HL-60 (cell line): ENCODE measurements around the gene PPP1CC.
"Not testable (repeated sequence)": the region's sequence is repeated elsewhere in the genome, so short reads cannot be mapped to it uniquely, and the experiment has no call there.

Experiments used
- POLR2AphosphoS5 ChIP-seq: IDR thresholded peaks from 2 replicates; pipeline ENCODE4 v1.6.1; 2012; ENCODE audit warnings: low read depth
- SPI1 ChIP-seq: IDR thresholded peaks from 2 replicates; pipeline ENCODE4 v1.6.1; 2012; ENCODE audit warnings: low read depth, mild to moderate bottlenecking, borderline replicate concordance

DNA sequence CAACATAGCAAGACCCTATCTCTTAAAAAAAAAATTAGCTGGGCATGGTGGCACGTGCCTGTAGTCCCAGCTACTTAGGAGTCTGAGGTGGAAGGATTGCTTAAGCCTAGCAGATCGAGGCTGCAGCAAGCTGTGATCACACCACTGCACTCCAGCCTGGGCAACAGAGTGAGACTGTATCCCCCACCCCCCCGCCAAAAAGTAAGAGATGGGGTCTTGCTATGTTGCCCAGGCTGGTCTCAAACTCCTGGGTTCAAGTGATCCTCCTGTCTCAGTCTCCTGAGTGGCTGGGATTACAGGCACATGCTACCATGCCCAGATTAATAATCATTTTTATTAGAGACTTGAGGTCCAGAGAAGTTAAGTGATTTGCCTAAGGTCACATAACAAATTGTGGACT, 22.9 kb upstream of the PPP1CC start:
- not testable (repeated sequence) for TF ChIP-seq SPI1, POLR2AphosphoS5
